IMR-90 (cell line): ENCODE data around the gene UBA5.

Experiments used
- CTCF ChIP-seq: conservative IDR thresholded peaks from 2 replicates; pipeline ENCODE4 v1.5.1; 2012; ENCODE audit warnings: mild to moderate bottlenecking, low read depth, low read length, improper control_type of control experiment
- FOS ChIP-seq: fragments of 150-350 bp; IDR thresholded peaks from 2 replicates; pipeline ENCODE4 v1.6.1; 2016; ENCODE audit warnings: low read depth, low read length
- MXI1 ChIP-seq: IDR thresholded peaks from 2 replicates; pipeline ENCODE4 v1.6.1; 2012; ENCODE audit warnings: low read depth, mild to moderate bottlenecking, low read length, moderate library complexity, borderline replicate concordance
- POLR2A ChIP-seq: IDR thresholded peaks from 2 replicates; pipeline ENCODE4 v1.6.1; 2012; ENCODE audit warnings: mild to moderate bottlenecking, low read depth, low read length
- RCOR1 ChIP-seq: IDR thresholded peaks from 2 replicates; pipeline ENCODE4 v1.6.1; 2012; ENCODE audit warnings: mild to moderate bottlenecking, low read length, improper control_type of control experiment; ENCODE audit not compliant: insufficient replicate concordance
- RFX5 ChIP-seq: IDR thresholded peaks from 2 replicates; pipeline ENCODE4 v1.8.0; 2012; ENCODE audit warnings: low read depth, mild to moderate bottlenecking, low read length, moderate library complexity

GRCh38 chr3:132657869-132658747 lies 2.0 kb upstream of the UBA5 start:
- no peak for TF ChIP-seq MXI1
- TF ChIP-seq POLR2A: no peak
- TF ChIP-seq CTCF: no peak
- no peak for TF ChIP-seq RFX5
- TF ChIP-seq FOS: no peak
- no peak for TF ChIP-seq RCOR1
